Activated T-helper 9 cell treated with anti-CD3 and anti-CD28 coated beads, Interleukin-2, amount 50 U/mL, for 16 hours (primary cell): ENCODE data around the gene CTNND2.

Experiments used
- DNase-seq: peaks from one replicate; pipeline ENCODE4 v3.0.0-alpha.2; 2020; ENCODE audit warnings: low read depth

CTNND2 gene

DNA sequence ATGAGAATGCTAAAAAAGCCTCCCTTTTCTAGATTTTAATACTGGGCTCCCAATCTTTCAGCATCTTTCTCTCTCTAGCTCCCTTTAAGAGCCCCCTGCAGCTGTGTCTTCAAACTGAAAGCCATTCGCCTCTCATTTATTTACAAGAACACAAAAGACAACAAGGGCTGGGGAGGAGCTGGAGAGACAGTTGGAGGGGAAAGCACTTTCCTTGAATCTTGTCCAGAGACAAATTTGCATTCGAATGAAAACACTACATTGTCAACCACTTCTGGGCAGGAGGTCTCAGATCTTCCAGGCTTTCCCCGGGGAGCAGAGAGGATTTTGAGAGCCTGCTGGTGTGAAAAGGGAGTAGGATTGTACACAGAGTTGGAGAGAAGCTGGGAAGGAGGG lies 518.3 kb downstream of the CTNND2 start:
- no peak for DNase-seq

DNA sequence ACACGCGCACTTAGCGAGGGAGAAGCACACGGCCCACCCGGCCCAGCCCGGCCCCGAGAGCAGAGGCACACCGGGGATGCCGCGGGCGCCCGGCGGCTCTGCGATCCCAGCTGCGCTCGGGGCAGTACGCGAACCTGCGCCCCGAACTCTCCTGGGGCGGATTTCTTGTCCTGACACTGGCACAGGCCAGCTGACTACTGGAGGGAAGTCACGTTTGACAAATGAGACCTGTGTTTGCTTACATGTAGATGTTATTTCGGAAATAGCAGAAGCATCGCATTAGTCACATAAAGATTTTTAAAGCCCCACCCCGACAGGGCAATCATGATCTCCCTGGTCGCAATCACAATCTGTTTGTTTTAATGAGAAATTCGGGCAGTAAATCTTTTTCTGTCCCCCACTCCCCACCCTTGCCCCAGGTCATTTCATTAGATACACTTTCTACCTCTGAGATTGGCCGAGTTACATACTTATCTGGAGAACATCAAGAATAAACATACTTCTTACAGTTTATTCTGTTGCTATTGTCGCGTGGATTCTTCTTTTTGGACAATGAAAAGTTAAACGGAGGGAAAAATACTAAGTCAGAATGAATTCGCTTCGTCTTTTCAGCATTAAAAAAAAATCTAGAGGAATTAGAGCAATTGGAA lies 518.9 kb downstream of the CTNND2 start:
- no peak for DNase-seq

DNA sequence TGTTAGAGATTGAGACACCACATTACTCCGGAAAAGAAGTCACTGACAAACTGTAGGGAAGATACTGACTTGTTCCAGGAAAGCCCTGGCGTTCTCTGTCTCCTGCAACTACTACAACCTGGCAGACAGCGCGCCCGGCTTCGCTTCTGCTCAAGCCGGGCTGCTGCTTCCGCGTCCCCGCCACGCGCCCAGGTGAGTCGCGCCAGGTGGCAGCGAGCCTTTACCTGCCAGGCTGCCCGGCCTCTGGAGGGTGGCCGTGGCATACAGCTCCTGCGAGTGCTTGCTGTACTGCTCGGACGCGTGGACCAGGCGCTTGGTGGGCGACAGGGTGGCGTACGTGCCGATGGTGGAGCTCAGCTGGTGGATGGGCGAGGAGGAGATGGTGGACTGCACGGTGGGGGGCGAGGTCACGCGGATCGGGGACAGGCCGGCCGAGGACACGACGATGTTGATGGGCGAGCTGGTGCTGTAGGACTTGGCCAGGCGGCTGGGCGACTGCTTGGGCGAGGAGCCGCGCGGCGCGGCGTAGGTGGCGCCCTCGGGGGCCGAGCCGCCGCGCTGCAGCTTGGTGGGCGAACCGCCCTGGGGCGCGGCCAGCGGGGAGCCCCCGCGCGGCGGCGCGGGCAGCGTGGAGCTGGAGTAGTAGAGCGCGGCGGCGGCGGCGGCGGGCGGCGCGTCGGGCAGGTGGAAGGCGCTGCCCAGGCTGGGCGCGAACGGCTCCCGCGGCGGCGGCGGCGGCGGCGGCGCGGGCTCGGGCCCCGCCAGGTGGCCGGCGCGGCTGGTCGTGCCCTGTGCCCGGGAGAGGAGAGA lies 519.6 kb downstream of the CTNND2 start:
- no peak for DNase-seq

DNA sequence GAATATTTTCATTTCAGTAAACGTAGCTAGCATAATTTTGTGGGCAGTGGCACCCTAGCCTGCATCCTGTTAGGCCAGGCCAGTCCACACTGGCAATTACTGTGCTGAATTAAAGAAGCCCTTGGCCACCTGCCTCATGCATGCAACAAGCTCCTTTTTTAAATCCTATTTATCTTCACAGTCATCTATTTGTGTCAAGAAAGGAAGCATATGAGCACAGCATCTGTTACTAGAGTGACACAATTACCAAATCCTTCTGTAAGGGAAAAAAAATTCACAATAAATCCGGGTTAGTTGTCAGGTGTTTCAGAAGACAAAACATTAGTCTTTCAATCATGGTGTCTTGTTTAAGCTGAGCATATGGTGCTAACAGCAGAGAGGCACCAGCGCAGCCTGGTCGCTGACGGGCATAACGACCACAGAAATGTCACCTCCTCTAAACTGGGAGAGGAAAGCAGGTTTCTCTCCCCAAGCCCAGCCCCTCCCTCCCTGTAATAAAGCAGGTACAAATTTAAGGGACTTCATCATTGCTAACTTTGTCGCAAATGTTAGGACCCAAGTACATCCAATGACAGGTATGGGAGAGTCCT lies 520.6 kb downstream of the CTNND2 start:
- DNase-seq, result no peak

DNA sequence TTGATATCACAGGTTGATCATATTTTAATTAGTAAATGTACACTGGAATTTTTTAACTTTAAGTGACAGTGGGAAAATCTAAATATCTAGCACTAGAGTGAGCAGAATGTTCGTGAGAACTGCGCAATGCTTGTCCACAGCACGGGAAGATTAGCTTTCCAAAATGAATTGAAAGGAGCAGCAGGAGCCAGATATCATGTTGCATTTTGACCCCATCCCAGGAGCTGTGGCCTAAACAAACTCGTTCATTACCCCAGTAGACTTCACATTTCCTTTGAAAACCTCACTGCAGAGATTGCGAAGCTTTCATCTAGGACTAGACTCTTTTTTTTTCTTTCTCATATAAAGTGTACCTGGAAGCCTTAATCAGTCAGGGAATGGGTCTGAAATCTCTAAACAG lies 525.8 kb downstream of the CTNND2 start:
- DNase-seq, result no peak

DNA sequence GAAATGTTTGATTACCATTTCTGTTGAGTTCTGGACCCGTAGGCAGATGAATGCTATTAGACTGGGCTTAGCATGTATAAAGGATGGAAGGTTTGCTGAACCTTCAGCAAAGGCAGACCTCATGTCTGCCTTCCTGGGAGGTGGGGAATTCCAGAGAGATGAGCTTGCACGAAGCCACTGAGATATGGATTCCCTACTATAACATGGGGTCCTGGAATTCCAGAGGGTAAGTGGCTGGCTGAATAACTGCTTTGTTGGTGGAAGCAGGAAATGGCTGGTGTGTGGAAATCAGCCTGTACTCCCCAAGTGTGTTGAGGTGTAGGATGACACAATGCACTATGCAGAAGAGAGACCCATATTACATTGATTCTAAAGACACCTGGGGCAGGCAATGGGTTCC lies 526.4 kb downstream of the CTNND2 start:
- no peak for DNase-seq

DNA sequence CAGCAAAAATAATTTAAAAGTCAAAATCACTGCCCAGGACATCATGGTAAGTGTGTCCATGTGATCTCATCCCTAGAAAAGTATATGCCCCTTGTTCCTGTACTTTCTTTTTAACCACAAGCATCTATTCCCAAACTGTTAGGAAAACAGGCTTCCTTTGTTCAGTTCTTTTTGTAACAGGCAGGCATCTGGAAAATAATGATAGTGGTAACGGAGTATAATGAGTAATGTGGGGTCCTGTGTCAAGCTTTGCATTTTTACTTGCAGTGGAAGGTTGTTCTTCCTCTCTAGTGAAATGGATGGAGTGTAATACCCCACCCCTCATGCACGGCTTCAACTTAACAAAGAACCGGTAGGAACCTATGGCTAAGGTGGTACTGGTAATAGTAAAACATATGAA lies 532.1 kb downstream of the CTNND2 start:
- DNase-seq, result no peak

DNA sequence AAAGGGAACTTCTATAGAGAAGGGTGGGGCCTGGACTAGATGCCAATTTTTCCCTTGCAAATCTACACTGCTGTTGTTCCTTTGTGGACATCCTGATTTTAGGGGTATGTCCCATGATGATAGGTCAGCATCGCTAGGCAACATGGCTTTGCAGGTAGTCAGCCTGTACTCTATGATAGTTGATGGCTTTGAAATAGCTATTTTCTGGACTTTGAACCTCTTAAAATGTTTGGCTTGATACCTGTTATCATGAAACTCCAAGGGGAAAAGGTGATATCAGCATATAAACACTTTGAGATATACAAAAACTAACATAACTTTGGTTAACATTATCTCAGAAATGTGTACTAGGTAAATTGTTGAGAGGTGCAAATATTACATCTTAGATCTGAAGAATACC lies 533.2 kb downstream of the CTNND2 start:
- no peak for DNase-seq

DNA sequence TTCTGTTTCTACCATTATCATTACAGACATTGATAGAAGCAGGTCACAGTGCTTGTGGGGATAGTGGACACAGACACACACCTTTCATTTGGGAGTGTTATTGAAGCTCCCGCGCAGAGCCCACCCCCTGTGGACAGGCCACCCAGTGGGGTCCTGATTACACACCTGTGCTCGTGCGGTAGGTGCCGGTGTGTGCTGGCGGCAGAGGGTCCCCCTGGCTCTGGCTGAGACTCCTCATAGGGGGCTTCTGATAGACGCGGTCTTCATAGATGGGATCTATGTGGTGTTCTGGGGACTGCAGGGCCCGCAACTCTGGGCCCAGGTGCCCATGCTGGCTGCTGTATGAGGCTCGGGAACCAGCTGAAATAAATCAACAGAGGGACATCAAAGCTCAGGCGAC lies 539.7 kb downstream of the CTNND2 start:
- DNase-seq, result no peak

DNA sequence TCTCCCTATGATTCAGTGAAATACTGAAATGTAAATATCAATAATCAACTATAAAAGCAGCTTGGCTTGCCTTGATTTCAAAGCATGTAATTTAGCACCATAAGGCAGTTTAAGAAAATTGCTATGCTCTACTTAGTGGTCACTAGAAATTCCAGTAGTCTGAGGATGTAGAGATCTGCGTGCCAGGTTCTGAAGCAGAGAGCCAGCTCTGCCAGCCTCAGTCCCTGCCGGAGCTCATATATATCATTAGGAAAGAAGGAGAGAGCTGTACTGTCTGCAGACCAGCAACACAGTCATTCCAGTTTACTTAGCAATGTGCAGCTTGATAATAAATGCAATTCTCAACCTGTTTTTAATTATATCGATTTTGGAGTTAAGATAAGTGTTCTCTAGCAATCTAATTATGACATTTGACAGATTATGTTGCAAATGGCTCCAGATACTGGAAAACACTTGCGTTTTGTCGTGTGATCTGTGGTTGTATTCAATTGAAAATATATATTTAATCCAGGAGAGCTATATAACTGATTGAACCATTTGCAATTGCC lies 540.5 kb downstream of the CTNND2 start:
- no peak for DNase-seq

DNA sequence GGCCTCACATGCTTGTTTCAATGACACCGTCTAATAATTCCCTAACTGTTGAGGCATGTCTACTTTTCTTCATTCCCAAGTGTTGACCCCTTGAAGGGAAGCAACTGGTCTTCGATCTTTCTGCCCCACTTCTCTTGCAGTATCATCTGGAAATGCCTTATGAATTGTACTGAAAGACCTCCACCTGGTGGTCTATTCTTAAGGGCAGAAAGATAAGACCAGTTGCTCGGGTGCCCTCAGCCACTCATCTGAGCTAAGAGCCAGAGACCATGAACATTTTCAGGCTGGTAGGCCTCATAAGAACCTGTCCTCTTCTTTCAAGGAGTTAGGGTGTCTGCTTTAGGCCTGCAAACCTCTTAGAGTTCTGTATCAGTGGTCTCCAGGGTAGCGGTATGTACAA lies 542.5 kb downstream of the CTNND2 start:
- DNase-seq, result no peak

DNA sequence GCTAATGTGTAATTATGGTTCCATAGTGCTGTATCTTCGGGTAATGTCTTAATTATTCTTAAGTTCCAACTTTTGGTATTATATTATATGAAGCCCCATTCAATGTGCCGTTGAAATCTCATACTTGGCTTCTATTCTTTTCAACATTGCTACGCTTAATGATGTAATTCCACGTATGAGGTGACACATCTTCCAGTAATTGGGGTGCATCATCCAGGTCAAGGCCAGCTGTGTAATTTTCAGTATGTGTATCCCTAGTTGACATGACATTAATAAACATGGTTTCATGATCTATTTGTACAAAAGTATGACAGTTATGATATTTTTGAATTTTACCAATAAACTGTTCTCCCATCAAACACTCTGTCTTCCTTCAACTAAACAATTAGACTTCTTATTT lies 546.3 kb downstream of the CTNND2 start:
- no peak for DNase-seq

DNA sequence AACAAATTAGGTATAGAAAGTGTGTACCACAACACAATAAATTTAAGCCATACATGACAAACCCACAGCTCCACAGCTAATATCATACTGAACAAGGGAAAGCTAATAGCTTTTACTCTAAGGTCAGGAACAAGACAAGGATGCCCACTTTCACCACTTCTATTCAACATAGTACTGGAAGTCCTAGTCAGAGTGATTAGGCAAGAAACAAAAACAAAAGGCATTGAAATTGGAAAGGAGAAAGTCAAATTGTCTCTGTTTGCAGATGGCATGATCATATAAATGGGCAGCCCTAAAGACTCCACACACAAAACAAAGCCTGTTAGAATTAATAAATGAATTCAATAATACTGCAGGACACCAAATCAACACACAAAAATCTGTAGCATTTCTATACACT lies 548.8 kb downstream of the CTNND2 start:
- no peak for DNase-seq

DNA sequence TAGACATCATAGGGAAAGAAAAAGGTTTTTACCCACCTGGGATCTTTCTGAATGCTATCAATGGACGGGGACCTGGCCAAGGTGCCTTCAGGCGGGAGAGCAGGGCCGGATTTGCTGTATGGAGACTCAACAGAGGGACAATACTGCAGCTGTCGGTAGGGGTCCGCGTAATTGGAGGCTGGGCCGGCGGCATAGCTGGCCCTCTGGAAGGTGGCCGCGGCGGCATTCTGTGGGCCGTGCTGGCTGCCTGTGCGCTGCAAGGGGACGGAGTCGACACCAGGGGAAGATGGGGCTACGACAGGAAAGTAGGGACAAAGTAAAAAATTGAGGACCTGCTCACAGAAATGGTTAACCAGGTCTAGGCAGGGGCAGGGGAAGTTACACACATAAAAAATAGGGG lies 557.9 kb downstream of the CTNND2 start:
- no peak for DNase-seq

DNA sequence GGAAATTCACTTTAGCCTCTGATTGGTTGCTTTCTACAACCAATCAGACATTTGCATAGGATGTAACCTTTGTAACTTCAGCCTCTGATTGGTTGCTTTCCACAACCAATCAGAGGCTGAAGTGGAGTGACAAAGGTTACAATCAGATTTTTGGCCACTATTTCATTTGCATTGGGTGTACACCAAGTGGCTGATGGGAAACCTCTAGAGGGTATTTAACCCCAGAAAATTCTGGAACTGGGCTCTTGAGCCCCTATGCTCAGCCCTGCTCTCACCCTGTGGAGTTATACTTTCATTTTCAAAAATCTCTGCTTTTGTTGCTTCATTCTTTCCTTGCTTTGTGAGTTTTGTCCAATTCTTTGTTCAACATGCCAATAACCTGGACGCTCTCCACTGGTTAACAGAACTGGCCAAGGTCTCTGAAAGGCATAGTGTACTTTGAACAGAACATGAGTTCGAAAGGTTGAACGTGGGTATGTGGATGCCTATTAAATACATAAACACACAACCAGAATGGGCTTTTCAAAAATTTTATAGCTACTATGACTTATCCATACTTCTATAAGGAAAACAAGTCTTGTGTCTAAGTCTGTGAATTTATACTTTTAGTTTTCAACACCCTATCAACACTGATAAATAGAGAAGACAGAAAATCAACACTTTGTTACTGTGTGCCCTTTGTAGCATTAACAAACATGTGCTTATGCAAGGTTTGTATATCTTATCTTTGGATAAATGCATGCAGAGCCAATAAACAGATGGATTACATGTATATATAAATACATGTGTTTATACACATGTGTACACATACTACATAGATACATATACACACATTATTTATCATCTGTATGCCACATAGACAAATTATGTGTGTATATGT lies 568.1 kb downstream of the CTNND2 start:
- DNase-seq, result no peak

DNA sequence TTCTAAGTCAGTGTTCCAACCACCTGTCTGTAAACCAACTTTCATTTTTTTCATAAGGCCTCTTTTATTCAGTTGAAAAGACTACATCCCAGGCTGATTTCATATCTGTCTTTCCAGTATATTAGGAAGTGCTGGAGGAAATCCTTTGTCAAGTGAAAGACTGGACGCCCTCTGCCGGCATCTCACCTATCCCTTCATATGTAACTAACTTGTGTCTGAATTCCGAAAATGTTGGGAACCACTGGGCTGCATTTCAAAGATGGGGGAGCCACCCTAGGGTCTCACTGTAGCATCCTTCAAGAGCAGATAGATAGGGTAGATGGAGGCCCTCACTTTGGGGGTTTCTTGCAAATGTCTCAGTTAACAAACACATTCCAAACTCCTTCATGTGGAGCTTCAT lies 569.8 kb downstream of the CTNND2 start:
- DNase-seq, result no peak

DNA sequence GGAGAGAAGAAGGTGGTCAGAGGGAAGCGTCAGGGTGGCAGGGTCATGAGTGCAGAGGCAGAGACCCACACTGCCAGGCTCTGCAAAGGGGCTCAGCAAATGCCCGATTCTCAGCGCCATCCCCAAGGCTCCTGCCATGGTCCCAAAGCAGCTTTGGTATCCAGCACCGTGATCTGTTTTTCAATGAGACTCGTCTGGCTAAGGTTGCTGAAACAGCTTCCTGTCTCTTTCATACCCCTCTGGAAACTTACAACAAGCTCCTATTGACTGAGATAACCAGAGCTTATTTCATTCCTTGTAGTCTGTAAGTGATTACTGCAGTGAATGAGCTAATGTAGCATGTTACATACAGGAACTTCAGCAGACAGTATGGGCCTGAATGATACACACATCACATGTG lies 574.6 kb downstream of the CTNND2 start:
- DNase-seq, result no peak

DNA sequence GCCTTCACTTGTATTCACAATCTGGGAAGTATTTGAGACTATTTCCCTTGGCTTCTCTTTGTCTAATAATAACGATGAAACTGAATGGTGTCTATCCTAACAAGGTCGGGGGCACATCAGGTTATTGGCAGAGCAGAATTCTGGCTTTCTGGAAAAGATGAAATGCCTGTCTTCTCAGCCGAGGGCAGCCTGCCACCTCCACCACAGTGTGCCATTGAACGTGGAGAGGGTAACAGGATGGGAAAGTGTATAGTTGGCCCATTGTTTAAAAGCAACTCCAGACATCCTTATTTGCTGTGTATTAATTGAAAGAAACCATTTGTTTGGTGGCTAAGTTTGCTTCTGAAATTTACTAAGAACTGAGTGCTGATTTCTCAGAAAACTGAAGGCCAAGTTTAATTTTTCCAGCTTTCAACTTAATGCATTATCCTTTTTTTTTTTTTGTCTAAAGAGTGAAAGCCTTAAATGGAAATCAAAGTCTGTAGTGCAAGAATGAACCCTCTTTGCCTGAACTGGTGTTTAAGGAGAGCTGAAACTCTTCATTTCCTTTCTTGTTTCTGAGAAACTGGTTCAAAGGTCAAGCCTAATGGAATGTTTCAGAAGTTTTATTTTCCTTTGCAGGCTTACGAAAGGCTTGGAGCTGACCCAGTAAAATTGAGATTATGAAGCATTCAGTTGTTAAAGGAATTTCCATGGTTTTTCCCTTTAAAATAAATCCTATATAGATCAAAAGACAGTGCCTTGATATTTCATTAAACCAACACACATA lies 579.5 kb downstream of the CTNND2 start:
- no peak for DNase-seq

DNA sequence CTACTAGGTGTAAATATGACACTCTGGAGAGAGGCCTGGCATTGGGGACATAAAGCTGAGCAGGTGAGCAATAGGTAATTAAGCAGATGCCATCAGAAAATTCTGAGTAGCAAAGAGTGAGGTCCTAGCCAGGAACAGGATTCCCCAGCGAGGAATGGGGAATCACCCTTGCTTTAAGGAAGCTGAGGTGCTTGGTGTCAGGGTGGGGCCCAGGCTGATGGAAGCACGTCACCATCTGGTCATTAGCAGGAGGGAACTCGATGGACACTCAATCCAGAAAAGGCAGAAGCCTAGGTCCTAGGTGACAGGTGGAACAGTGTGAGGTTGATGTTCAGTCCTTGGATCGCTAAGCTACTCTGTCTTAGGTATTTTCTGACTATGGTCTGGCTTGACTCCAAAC lies 580.5 kb downstream of the CTNND2 start:
- DNase-seq, result no peak

DNA sequence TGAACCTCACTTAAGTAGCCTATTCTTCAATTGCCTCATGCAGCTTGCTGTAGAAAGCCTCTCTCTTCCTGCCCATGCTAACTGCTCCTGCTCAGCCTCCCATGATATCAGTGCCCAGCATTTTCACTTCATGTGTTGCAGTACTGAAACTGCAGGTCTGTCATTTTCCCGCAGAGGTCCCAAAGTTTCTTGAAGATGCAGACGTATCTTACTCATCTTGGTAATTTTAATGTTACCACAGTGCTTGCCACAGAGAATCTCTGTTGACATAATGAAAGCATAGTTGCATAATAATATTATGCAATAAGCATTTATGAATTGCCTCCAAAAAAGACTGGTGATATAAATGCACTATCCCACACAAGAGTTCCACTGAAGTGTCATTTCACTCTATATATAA lies 582.1 kb downstream of the CTNND2 start:
- no peak for DNase-seq

DNA sequence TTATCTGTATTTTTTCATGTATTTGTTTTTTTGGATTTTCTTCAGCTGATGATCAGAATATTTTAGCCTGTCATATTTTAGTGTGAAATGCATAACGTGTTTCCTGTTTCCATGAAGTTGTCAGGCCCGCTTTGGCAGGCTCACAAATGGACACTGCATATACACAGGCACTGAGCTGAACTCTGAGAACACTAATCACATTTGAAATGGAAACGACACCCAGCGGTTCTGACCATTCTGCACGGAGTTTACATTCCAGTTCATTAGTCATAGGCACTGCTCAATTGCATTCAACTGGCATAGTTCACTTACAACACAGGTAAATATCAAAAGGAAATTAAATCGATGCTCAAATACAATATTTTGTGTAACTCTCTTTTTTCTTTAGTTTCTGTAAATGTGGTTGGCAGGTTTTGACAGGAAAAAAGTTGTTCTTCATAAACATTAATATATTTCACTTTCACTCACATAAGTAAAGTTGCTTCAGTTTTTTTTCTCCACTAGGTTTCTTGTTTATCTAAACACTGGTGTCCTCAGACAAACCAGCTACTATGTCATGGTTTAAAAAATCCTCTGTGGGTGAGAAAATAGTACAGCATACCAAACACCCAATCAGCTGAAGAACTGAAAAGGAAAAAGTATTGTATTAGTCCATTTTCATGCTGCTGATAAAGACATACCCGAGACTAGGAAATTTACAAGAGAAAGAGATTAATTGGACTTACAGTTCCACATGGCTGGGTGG lies 584.2 kb downstream of the CTNND2 start:
- DNase-seq, result no peak
